Left lobe of liver (tissue), 2 donors: ENCODE results near the gene OSBPL8. TPM values are rescaled to one million over a fixed set of nuclear protein-coding genes. Genes with fewer than 3 reads are reported as not detected.
A peak's percentile ranks its signal among the peaks of the same experiment; 100 is the strongest.

Source experiments
- ATAC-seq: fragments of 200-7000 bp; cut with Tn5 transposase; one replicate; pipeline ENCODE4 v1.9.1; 2020; ENCODE audit warnings: mild to moderate bottlenecking, moderate library complexity
- DNase-seq: peaks from one replicate; pipeline ENCODE4 v3.0.0-alpha.2; 2020; ENCODE audit warnings: low spot score
- total RNA-seq: library from RNA; stranded (reverse); gene quantifications from one replicate; pipeline ENCODE4 v1.2.1, GENCODE V29; 2021
- donor health status: DM: no; HTN: no; CAD: no; lungs with moderate emphysema.
- donor health status: DM: no; HTN: yes; CAD: no.

Gene OSBPL8
- 23.2 TPM for total RNA-seq

GRCh38 chr12:76559400-76560085 lies at the start of gene OSBPL8:
Gene OSBPL8, minus strand, starts transcription at chr12:76559771. Its CDS starts 72,220 bp downstream, at chr12:76487551.
- DNase-seq = peak; percentile 99
- ATAC-seq = peak; percentile 92

GRCh38 chr12:76608070-76608469 lies 48.5 kb upstream of the OSBPL8 start:
- ATAC-seq (no peak), DNase-seq (no peak)

GRCh38 chr12:76595056-76595455 lies 35.5 kb upstream of the OSBPL8 start:
- ATAC-seq = no peak
- DNase-seq = no peak

GRCh38 chr12:76591476-76591875 lies 31.9 kb upstream of the OSBPL8 start:
- DNase-seq = no peak
- ATAC-seq = no peak

- no peak for DNase-seq
Measured at GRCh38 chr12:76590131-76590530, 30.6 kb upstream of the OSBPL8 start.

GRCh38 chr12:76588881-76589565 lies 29.5 kb upstream of the OSBPL8 start:
- ATAC-seq = peak; percentile 10
- no peak for DNase-seq

More at GRCh38 chr12:76590131-76590530, 30.6 kb upstream of the OSBPL8 start:
- no peak for ATAC-seq

GRCh38 chr12:76587428-76588178 lies 28.0 kb upstream of the OSBPL8 start:
- ATAC-seq (no peak), DNase-seq (no peak)

GRCh38 chr12:76586764-76587395 lies 27.3 kb upstream of the OSBPL8 start:
- no peak for DNase-seq
- ATAC-seq = peak; percentile 89

- ATAC-seq (no peak), DNase-seq (no peak)
Measured at GRCh38 chr12:76583301-76583700, 23.7 kb upstream of the OSBPL8 start.

- ATAC-seq (no peak), DNase-seq (no peak)
Measured at GRCh38 chr12:76573840-76574373, 14.3 kb upstream of the OSBPL8 start.

- ATAC-seq = peak; percentile 38
- DNase-seq = no peak
Measured at GRCh38 chr12:76571256-76571655, 11.7 kb upstream of the OSBPL8 start.

- DNase-seq (no peak), ATAC-seq (peak; percentile 45)
Measured at GRCh38 chr12:76569685-76570604, 10.4 kb upstream of the OSBPL8 start.

- DNase-seq (no peak), ATAC-seq (peak; percentile 80)
Measured at GRCh38 chr12:76568888-76569551, 9.4 kb upstream of the OSBPL8 start.

GRCh38 chr12:76568130-76568529 lies 8.6 kb upstream of the OSBPL8 start:
- no peak for ATAC-seq

GRCh38 chr12:76563061-76563460 lies 3.5 kb upstream of the OSBPL8 start:
- ATAC-seq = no peak
- DNase-seq = no peak

More at GRCh38 chr12:76568130-76568529, 8.6 kb upstream of the OSBPL8 start:
- DNase-seq = no peak

- no peak for DNase-seq
- ATAC-seq = no peak
Measured at GRCh38 chr12:76562130-76562529, 2.6 kb upstream of the OSBPL8 start.

- DNase-seq (no peak), ATAC-seq (peak; percentile 0)
Measured at GRCh38 chr12:76560086-76560491, 518 bp upstream of the OSBPL8 start.

- DNase-seq (peak; percentile 65), ATAC-seq (peak; percentile 57)
Measured at GRCh38 chr12:76558684-76559399, 729 bp downstream of the OSBPL8 start.

- DNase-seq (no peak), ATAC-seq (no peak)
Measured at GRCh38 chr12:76556368-76556767, 3.2 kb downstream of the OSBPL8 start.
